Kidney tubule cell (primary cell): Measurements from ENCODE around the gene ZNF385D.

Source experiments
- DNase-seq: peaks from one replicate; pipeline ENCODE4 v3.0.0-alpha.2; 2018; ENCODE audit warnings: low spot score

The ZNF385D gene

GRCh38 chr3:21377071-21377769, 373.8 kb downstream of the ZNF385D start:
- DNase-seq, result peak; percentile 28

DNA sequence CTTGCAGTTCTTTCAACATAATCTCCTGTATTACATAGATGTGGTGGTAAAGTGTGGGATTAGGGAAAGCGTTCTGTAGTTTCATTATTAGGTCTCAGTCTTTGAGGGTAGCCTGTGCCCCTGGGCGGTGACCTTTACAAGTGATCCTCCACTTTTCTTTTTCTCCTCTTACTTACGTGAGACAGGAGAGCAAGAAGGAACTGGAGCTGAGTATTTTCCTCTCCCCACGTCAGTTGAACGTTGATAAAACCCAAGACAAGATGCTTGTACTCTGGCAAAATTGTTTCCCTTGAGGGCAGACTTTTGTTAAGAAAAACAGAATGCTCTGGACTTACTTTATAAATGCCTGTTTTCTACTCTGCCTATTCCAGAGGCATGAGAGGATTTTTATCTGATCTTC, 378.7 kb downstream of the ZNF385D start:
- no peak for DNase-seq
